DOHH2 (cell line): ENCODE measurements around the gene GRID1.

Experiments used
- CTCF ChIP-seq: fragments of 200-600 bp; sonication (generic); IDR thresholded peaks from one replicate; pipeline ENCODE4 v1.5.1; 2014; ENCODE audit warnings: antibody characterized with exemption, mild to moderate bottlenecking, low read depth, low read length; ENCODE audit not compliant: poor library complexity, severe bottlenecking
- EZH2phosphoT487 ChIP-seq: fragments of 200-600 bp; sonication (generic); IDR thresholded peaks from 2 replicates; pipeline ENCODE4 v1.6.1; 2017; ENCODE audit warnings: borderline replicate concordance, mild to moderate bottlenecking, antibody characterized with exemption, low read length, moderate library complexity, mixed read lengths

- no peak for TF ChIP-seq CTCF
- TF ChIP-seq EZH2phosphoT487: no peak
Observed at GRCh38 chr10:86263209-86263608, 103.4 kb downstream of the GRID1 start.
